ENCODE data around the gene PBX3.

DNA sequence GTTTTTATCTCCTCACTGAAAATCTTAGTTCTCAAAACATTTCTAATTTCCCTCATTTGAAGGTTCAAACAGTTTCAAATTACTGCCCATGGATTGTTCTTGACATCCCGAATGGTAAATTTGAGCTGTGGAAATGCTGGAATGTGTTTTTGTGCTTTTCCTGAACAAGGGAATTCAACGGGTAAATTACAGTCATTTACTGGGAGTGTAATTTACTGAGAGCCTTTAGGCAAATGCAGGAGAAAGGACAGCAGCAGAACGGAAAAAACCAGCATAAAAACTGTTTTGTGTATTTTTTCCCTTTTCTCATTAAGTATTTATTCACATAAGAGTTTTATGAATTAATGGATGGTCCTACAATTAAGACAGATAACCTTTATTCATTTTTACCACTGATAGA lies 139.2 kb downstream of the PBX3 start:
- TF ChIP-seq, protein P1, sequence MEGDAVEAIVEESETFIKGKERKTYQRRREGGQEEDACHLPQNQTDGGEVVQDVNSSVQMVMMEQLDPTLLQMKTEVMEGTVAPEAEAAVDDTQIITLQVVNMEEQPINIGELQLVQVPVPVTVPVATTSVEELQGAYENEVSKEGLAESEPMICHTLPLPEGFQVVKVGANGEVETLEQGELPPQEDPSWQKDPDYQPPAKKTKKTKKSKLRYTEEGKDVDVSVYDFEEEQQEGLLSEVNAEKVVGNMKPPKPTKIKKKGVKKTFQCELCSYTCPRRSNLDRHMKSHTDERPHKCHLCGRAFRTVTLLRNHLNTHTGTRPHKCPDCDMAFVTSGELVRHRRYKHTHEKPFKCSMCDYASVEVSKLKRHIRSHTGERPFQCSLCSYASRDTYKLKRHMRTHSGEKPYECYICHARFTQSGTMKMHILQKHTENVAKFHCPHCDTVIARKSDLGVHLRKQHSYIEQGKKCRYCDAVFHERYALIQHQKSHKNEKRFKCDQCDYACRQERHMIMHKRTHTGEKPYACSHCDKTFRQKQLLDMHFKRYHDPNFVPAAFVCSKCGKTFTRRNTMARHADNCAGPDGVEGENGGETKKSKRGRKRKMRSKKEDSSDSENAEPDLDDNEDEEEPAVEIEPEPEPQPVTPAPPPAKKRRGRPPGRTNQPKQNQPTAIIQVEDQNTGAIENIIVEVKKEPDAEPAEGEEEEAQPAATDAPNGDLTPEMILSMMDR (conservative IDR thresholded peaks at IDR 0.05 in 1 of 2, IDR thresholded peaks at IDR 0.05 in 1 of 2; ENCODE audit: low read depth in 1 of 2, low read length in 2 of 2) = no peak
- TF ChIP-seq EZH2 (IDR thresholded peaks at IDR 0.05; ENCODE audit: low read length, missing control alignments) = no peak
